Esophagus squamous epithelium (tissue), 4 donors: Measurements from ENCODE around the gene OPHN1.

Experiments used
- CTCF ChIP-seq, 6 experiments: fragments of 450-650 bp in 4 of 6; fragments of 200-600 bp in 2 of 6; sonication (generic) in 2 of 6; IDR thresholded peaks; one replicate each; pipeline ENCODE4 v1.5.1; 2016 to 2019; ENCODE audit warnings: antibody characterized with exemption in 6 of 6, mild to moderate bottlenecking in 4 of 6, moderate library complexity in 4 of 6
- POLR2A ChIP-seq, 4 donors: fragments of 450-650 bp; IDR thresholded peaks; one replicate each; pipeline ENCODE4 v1.6.1; 2017; ENCODE audit warnings: antibody characterized with exemption in 4 of 4, mild to moderate bottlenecking in 4 of 4, moderate library complexity in 3 of 4

DNA sequence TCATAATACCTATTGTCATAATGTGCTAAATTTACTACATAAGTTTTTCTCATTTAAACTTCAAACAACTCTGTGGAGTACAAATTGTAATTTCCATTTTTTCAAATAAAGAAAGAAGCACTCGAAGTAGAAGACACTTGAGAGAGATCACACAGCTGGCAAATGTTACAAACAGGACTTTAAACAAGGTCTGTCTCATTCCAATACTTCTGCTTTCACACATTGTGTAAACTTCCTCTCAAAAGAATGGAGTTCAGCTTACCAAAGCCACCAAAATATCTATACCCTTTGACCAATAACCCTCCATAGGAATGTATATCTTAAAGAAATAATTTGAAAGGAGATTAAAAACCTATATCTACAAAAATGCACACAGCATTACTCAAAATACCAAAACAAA is 88.3 kb downstream of the OPHN1 start:
- no peak for TF ChIP-seq CTCF (IDR thresholded peaks at IDR 0.05)
- TF ChIP-seq POLR2A (IDR thresholded peaks at IDR 0.05): no peak
